Measurements from ENCODE around the gene CLRN1.

The CLRN1 gene

GRCh38 chr3:150975086-150975991, 2.8 kb upstream of the CLRN1 start:
- no peak for DNase-seq

DNA sequence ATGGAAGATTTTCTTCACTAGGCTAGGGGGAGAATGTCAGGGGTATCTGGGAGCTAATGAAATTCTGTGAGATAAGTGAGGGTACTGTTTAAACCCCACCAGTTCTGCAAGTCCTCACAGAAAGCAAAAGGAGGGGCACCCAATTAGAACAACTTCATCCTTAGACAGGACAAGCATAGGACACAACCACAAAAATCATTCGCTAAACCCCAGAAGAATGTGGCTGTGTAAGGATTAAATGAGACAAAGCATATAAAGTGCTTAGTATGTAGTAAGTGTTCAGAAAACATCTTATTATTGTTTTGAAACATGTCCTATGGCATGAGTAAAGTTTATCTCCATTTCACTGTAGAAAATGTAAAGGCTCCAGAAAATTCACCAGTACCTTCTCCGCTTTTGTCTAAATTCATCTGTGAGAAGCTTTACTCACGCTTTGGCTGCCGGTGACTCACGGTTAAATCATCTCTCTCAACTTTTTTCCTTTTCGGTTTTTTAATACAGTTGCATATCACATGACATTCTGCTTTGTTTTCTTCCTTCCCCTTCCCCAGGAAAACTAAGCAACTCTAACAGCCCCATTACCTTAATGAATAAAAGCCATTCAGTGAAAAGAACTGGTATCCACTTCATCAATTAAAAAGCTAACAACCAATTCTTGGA, 1.7 kb downstream of the CLRN1 start:
- DNase-seq = no peak

DNA sequence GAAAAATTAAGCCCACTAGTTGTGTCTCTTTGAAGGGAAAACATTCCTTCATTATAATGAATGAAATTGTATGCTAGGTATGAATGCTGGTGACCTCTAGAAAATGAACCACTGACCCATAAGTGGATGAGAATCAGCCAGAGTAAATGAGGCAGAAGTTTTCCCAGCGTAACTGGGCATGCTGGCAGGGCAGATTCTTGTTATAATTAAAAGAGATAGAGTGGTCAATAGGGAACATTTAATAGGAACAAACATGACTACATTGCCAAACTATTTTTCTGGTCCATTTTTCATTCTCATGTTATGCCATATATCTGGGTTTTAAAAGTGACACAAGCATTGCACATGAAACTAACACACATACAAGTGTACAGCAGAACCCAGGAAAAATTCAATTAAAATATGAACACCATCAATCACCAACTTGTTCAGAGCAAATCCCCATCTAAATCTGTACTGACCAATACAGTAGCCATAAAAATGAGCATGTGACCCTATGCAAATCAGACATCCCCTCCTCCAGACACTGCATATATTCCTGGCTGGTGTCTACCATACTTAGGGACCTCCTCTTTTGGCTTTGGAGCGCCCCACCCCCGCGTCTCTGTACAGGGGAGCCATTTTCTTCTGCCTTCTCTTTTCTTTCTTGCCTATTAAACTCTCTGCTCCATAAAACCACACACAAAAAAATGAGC, 4.0 kb downstream of the CLRN1 start:
- DNase-seq = no peak

GRCh38 chr3:150965436-150965835, 7.1 kb downstream of the CLRN1 start:
- DNase-seq = no peak

DNA sequence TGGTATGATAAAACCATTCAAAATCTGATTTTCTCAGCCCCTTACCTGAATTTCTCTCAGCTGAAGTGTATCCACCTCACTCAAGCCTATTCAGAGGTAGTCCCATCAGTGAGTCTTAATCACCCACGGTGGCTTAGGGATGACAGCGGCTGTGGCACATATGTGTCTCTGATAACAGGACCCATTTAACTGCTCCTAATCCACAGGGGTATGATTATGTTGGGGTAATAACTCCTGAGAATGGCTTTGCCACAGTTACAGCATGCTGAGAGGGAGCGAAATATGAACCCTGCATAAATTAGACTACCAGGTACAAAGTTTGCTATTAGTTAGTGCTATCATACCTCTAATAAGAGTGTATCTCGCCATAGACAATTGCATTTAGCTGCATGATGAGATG, 10.6 kb downstream of the CLRN1 start:
- no peak for DNase-seq

DNA sequence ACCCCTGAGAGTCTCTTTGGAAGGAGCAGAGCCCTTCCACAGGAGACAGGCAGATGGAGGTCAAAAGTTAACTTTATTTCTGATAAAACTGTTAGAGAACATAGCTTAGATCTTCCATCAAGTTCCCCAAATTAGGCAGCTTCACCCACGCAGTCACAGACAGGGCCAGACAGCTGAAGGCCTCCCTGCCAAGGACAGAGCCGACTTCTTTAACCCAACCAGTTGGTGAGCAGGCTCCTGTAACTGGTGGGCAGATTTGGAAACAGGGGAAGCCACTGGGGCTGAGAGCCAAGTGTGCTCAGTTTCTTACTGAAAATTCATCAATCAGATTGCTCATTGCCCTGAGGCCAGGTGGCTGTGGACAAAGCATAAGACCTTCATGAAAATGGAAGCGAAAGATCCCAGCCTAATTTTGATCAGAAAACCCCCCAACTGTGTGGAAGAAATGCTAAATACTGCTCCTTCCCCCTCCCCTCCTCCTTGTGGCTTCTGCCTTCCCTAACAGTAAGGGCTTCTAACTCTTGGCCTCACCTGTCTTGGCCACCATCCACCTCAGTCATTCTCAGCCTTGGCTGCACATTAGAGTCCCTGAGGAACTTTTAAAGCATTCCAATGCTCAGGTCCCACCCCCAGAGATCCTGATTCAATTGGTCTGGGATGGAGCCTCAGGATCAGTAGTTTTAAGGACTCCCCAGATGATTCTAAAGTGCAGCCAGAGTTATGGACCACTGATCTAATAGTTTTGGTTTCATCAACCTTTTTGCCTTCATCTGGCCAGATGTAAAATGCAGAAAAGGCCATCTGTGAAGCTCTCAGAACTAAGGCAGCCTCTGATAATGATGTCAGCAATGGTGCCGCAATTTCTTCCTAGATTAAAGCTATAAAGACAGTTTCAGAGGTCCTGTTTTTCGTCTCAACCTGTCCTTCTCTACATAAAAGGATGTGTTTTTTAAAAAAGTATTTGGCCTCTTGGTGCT, 11.5 kb downstream of the CLRN1 start:
- no peak for DNase-seq

DNA sequence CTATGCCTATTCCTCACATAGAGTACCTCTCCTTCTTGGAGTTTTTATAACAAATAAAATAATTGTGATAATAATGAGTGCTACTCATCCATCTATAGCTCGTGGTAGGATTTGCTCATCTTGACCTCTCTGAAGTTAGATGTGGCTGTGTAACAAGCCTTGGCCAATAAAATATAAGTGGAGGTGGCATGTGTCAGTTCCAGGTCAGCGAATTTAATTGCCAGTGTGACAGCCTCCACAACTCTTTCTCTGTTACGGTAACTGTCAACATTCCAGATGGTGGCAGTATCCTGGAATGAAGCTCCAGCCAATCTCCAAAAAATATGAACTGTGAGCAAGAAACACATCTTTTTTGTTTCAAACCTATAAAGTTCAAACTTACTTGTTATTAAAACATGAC, 13.8 kb downstream of the CLRN1 start:
- no peak for DNase-seq

- no peak for DNase-seq
These were observed 16.2 kb downstream of the CLRN1 start for GRCh38 chr3:150956376-150956775.

GRCh38 chr3:150951923-150952322, 20.6 kb downstream of the CLRN1 start:
- DNase-seq = no peak

DNA sequence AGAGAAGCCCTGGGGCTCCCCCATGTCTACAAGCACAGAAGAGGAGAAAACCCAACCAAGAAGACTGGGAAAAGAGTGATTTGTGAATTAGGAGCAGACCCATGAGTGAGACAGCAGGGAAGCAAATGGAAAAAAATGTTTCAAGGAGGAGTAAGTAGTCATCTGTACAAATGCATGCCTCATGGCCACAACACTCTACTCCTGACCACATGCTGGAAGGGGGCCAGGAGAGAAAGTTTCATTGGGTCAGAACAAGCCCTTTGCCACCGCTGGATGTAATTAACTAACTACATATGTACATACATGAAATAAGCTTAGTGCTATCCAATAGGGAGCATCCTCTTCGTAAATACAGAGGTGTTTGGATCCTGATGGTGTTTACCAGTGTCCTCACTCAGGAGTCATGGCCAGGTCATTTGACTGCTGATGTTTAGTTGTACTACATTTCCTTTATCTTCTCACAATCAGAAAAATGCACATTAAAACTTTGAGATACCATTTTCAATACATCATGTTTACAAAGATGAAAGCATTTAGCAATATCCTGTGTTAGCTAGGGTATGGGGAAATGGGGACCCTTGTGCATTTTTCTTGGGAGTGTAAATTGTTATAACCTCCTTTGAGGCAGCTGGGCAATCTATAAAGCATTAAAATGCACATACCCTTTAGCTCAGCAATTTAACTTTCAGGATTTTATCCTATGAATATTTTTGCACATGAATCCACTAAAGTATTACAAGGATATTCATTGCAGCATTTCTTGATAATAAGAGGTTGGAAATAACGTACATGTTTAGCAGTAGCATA, 27.1 kb downstream of the CLRN1 start:
- DNase-seq = no peak

DNA sequence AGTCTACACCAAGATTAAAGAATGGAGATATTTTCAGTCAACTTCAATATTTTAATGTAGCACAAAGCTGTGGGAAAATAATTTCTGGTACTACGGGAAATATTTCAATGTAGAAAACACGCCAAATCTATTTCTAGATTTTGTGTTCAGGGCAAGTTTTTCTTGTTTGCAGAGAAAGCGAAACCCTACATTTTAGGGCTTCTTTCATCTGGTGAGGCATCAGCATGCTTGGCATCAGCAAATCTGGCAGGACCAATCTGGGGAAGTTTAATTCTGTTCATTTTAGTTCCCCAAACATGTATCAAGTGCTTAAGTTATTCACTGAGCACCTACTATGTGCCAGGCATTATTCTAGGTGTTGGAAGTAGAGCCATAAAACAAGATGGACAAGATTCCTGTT, 30.3 kb downstream of the CLRN1 start:
- no peak for DNase-seq

DNA sequence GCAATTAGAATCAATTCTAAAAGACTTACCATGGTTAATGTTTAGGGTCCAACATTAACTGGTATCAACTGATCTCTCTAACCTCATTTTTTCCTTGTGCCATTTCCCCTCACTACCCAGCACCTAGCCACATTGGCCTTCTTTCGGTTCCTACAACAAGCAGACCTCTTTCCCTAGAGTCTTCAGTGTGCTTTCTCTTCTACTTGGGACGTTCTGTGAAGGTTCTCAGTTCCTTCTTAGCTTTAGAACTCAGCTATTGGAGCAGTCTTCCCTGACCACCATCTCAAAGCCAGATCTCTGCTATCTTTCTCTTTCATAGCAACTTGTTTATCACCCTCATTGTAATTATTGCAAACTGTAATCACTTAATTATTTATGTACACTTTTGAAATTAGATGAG, 35.8 kb downstream of the CLRN1 start:
- DNase-seq = no peak

- no peak for DNase-seq
These were observed 39.0 kb downstream of the CLRN1 start for GRCh38 chr3:150933473-150933995.

GRCh38 chr3:150931745-150932144, 40.8 kb downstream of the CLRN1 start:
- DNase-seq = no peak

DNA sequence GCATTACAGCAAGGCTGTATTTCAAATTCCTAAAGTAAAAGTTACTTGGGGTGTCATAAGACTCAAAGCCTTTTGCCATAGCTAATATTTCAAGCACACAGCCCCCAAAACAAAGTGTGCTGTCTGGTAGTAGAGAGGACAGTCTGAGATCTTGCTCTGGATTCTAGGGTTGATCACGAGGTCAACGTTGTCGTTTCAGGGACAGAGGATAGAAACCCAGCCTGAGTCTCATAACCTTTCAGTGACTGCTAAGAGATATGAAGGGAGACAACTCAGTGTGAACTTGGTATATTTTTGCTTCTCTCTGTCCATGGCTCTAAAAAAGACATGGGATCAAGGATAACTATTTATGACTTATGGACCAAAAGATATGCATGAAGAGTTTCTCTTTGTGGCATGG, 41.7 kb downstream of the CLRN1 start:
- no peak for DNase-seq

- no peak for DNase-seq
These were observed 44.3 kb downstream of the CLRN1 start for GRCh38 chr3:150928234-150928633.

- DNase-seq = no peak
These were observed 46.2 kb downstream of the CLRN1 start for GRCh38 chr3:150926328-150926727.

GRCh38 chr3:150925751-150926201, 46.8 kb downstream of the CLRN1 start:
- peak; percentile 81 for DNase-seq

GRCh38 chr3:150922611-150923010, 49.9 kb downstream of the CLRN1 start:
- peak; percentile 3 for DNase-seq

GRCh38 chr3:150921209-150921608, 51.3 kb downstream of the CLRN1 start:
- DNase-seq = no peak

- DNase-seq = no peak
These were observed 52.3 kb downstream of the CLRN1 start for GRCh38 chr3:150920236-150920635.
